ENCODE results near the gene IGSF9B. TPM values are rescaled to one million over a fixed set of nuclear protein-coding genes. Genes with fewer than 3 reads are reported as not detected.
A peak's percentile ranks its signal among the peaks of the same experiment; 100 is the strongest.

The IGSF9B gene
- total RNA-seq, 1 donor from 2014 or later: 3.8 TPM

DNA sequence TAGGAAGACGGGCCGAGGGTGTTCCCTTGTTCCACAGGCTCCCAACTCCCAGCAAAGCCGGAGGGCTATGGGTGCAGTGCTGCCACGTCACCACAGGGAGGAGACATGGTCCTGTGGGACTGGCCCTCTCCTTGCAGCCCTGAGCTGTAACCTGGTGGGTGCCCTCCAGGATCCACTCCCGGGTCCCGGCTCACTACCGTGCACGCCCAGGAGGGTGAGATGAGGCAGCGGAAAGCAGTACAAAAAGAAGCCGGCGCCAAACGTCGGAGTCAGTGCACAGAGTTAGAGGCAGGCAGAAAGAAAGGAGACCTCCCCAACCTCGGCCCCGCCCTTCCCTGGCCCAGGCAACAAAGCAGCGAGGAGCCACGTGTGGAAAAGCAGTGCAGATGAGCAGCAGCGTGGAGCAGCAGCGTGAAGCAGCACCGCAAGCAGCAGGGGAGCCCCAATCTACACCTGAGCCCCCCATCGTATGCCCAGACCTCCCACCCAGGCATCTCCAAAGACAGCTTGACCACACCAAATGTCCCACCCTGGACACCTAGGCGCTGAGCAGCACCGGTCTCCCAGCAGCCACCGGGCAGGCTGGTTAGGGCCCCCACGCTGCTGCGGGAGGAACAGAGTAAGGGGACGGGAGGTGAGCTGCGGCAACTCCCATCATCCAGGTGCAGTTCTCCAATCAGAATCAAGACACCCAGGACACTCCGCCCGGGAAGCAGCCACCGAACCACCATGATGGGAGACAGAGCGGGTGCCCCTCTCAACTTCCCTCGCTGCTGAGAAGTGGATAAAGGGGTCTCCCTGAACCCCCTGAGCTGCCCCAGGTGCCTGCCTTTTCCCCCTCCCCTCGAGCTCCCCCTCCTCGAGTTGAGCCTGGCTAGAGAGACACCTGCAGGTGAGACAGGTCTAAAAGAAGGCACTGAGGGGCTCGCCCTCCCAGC, 28.8 kb downstream of the IGSF9B start:
- no peaks in the 10 kb centered on the region for H3K9me3 Mint-ChIP-seq (ENCODE audit: unreplicated experiment)
- peaks cover 3% of the 10 kb centered on the region for H3K4me1 Mint-ChIP-seq (ENCODE audit: unreplicated experiment)
- H3K4me3 Mint-ChIP-seq (ENCODE audit: unreplicated experiment): peak overlapping the region; percentile 44
- no peaks in the 10 kb centered on the region for H3K36me3 Mint-ChIP-seq (ENCODE audit: unreplicated experiment)
- TF ChIP-seq, protein P1, sequence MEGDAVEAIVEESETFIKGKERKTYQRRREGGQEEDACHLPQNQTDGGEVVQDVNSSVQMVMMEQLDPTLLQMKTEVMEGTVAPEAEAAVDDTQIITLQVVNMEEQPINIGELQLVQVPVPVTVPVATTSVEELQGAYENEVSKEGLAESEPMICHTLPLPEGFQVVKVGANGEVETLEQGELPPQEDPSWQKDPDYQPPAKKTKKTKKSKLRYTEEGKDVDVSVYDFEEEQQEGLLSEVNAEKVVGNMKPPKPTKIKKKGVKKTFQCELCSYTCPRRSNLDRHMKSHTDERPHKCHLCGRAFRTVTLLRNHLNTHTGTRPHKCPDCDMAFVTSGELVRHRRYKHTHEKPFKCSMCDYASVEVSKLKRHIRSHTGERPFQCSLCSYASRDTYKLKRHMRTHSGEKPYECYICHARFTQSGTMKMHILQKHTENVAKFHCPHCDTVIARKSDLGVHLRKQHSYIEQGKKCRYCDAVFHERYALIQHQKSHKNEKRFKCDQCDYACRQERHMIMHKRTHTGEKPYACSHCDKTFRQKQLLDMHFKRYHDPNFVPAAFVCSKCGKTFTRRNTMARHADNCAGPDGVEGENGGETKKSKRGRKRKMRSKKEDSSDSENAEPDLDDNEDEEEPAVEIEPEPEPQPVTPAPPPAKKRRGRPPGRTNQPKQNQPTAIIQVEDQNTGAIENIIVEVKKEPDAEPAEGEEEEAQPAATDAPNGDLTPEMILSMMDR (IDR thresholded peaks at IDR 0.05): peak; percentile 82
- H3K27me3 Mint-ChIP-seq (ENCODE audit: unreplicated experiment): no peaks in the 10 kb centered on the region
- no peak for DNase-seq (ENCODE audit: extremely low spot score, unreplicated experiment)
- H3K27ac Mint-ChIP-seq (ENCODE audit: unreplicated experiment): no peak overlapping the region

DNA sequence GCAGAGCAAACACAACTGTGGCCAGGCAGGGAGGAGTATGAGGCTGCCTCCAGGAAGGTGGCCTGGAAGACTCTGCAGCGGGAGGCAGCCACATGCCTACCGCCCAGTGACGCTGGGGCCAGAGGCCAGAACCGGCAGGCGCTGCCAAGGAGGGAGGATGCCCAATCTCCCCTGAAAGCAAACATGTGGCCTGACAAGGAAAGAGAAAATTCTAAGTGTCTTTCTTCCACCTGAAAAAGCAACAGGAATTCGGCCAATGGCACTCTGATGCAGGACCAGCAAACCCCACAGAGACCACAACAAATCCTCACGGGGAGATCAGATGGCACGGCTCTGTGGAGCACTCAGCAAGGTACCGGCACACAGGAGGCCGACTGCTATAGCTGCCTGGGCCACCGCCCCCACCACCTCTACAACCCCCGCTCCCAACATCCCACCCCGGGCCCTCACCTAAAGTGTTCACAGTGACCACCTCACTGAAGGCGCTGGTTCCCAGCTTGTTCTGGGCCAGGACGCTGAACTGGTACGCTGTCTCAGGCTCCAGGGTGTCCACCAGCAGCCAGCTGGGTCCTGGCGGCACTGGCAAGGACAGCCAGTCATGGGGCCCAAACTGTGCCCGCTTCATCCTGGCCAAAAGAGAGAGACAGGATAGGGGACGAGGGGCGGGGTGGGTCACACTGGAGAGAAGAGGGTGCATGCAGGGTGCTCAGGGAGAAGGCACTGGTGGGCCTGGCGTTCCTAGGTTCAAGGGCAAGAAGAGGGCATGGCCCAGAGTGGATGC, 30.1 kb downstream of the IGSF9B start:
- Mint-ChIP-seq H3K4me3 (ENCODE audit: unreplicated experiment) (no peak overlapping the region), H3K9me3 (ENCODE audit: unreplicated experiment) (no peaks in the 10 kb centered on the region), H3K4me1 (ENCODE audit: unreplicated experiment) (peaks cover 3% of the 10 kb centered on the region), H3K27ac (ENCODE audit: unreplicated experiment) (no peak overlapping the region), H3K27me3 (ENCODE audit: unreplicated experiment) (no peaks in the 10 kb centered on the region), H3K36me3 (ENCODE audit: unreplicated experiment) (no peaks in the 10 kb centered on the region)
- DNase-seq (ENCODE audit: extremely low spot score, unreplicated experiment): no peak
- TF ChIP-seq, protein P1 (IDR thresholded peaks at IDR 0.05): no peak

DNA sequence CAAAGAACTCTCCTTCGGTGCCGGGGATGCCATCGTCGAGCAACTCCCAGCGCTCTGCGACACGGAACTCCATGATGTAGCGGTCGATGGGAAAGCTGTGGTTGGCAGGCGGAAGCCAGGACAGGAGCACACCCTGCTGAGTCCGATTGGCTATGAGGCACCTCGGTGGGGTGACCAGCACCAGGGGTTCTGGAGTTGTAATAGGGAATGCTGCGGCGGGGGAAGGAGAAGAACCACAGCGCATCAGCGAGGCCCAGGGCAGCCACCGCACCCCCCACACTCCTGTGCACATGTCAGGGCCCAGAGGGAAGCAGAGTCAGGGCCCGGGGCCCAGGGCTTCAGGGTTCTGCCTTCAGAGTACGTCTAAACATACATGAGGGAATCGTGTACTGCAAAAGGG, 31.0 kb downstream of the IGSF9B start:
- TF ChIP-seq, protein P1 (IDR thresholded peaks at IDR 0.05): no peak
- Mint-ChIP-seq H3K27me3 (ENCODE audit: unreplicated experiment) (no peaks in the 10 kb centered on the region), H3K9me3 (ENCODE audit: unreplicated experiment) (no peaks in the 10 kb centered on the region), H3K4me1 (ENCODE audit: unreplicated experiment) (peaks cover 3% of the 10 kb centered on the region), H3K4me3 (ENCODE audit: unreplicated experiment) (no peak overlapping the region), H3K36me3 (ENCODE audit: unreplicated experiment) (no peaks in the 10 kb centered on the region), H3K27ac (ENCODE audit: unreplicated experiment) (no peak overlapping the region)
- no peak for DNase-seq (ENCODE audit: extremely low spot score, unreplicated experiment)

DNA sequence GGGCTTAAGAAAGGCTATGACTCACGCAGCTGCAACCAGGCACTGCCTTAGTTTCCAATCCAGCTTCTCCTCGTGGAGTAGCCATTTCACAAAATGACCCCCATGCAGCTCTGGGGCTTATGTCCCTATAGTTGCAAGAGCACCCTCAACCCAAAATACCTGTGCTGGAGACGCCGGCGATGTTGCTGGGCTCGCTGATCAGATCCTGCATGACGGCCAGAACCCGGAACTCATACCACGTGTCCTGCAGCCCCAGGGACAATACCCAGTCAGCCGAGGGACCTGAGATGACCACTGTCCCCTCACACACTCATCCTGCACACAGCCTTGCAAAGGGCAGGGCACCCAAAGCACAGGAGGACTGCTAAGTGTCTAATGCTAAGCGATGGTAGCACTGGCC, 32.1 kb downstream of the IGSF9B start:
- Mint-ChIP-seq H3K9me3 (ENCODE audit: unreplicated experiment) (no peaks in the 10 kb centered on the region), H3K27me3 (ENCODE audit: unreplicated experiment) (no peaks in the 10 kb centered on the region), H3K4me3 (ENCODE audit: unreplicated experiment) (no peak overlapping the region), H3K4me1 (ENCODE audit: unreplicated experiment) (peaks cover 3% of the 10 kb centered on the region), H3K27ac (ENCODE audit: unreplicated experiment) (no peak overlapping the region), H3K36me3 (ENCODE audit: unreplicated experiment) (no peaks in the 10 kb centered on the region)
- TF ChIP-seq, protein P1 (IDR thresholded peaks at IDR 0.05): no peak
- no peak for DNase-seq (ENCODE audit: extremely low spot score, unreplicated experiment)

All from osteocyte (in vitro differentiated cells).